ENCODE measurements around the gene PODXL2. TPM values are rescaled to one million over a fixed set of nuclear protein-coding genes. Genes with fewer than 3 reads are reported as not detected.
"Not testable (repeated sequence)": the region's sequence is repeated elsewhere in the genome, so short reads cannot be mapped to it uniquely, and the experiment has no call there.

The PODXL2 gene
- total RNA-seq, 1 experiment from 2014 or later = 26.6 TPM

- Histone ChIP-seq H3K9me3 (ENCODE audit: low read depth, low read length, poor library complexity, severe bottlenecking) (no peaks in the 10 kb centered on the region), H3K36me3 (ENCODE audit: insufficient read depth, low read length, poor library complexity, severe bottlenecking) (no peaks in the 10 kb centered on the region), H3K4me1 (ENCODE audit: insufficient read depth, low read length, poor library complexity, severe bottlenecking) (peaks cover 10% of the 10 kb centered on the region), H3K4me3 (ENCODE audit: low read depth, low read length, poor library complexity, severe bottlenecking) (no peak overlapping the region), H3K27me3 (replicated peaks; ENCODE audit: insufficient read depth, low read depth, low read length, poor library complexity) (no peaks in the 10 kb centered on the region), H3K27ac (ENCODE audit: low read depth, low read length, poor library complexity, severe bottlenecking) (no peak overlapping the region)
- intact Hi-C loops (cut with micrococcal nuclease; ENCODE audit: unreplicated experiment) = no loop called here
- no peak for TF ChIP-seq CTCF (conservative IDR thresholded peaks at IDR 0.05; ENCODE audit: low read depth, low read length)
- BruUV-seq (replicated peaks) = no TSS peak
- ChIA-PET CTCF (no interaction called here), POLR2A (ENCODE audit: low non-redundant PET) (no interaction called here)
- DNase-seq (ENCODE audit: low spot score) = no peak
Measured at GRCh38 chr3:127702151-127702578, 73.2 kb downstream of the PODXL2 start.

- H3K4me1 ChIP-seq (ENCODE audit: insufficient read depth, low read length, poor library complexity, severe bottlenecking); intact Hi-C loops (cut with micrococcal nuclease; ENCODE audit: unreplicated experiment); H3K36me3 ChIP-seq (ENCODE audit: insufficient read depth, low read length, poor library complexity, severe bottlenecking); H3K9me3 ChIP-seq (ENCODE audit: low read depth, low read length, poor library complexity, severe bottlenecking); H3K4me3 ChIP-seq (ENCODE audit: low read depth, low read length, poor library complexity, severe bottlenecking); DNase-seq (ENCODE audit: low spot score); H3K27me3 ChIP-seq (replicated peaks; ENCODE audit: insufficient read depth, low read depth, low read length, poor library complexity); BruUV-seq (replicated peaks); POLR2A ChIA-PET (ENCODE audit: low non-redundant PET); H3K27ac ChIP-seq (ENCODE audit: low read depth, low read length, poor library complexity, severe bottlenecking): not testable (repeated sequence)
- CTCF ChIA-PET = interaction anchor here (0.6 kb wide), 1 partner anchor 8 kb away, joined by 7 read pairs; no protein-coding TSS in a partner anchor
Measured at GRCh38 chr3:127704840-127705239, 75.9 kb downstream of the PODXL2 start.

DNA sequence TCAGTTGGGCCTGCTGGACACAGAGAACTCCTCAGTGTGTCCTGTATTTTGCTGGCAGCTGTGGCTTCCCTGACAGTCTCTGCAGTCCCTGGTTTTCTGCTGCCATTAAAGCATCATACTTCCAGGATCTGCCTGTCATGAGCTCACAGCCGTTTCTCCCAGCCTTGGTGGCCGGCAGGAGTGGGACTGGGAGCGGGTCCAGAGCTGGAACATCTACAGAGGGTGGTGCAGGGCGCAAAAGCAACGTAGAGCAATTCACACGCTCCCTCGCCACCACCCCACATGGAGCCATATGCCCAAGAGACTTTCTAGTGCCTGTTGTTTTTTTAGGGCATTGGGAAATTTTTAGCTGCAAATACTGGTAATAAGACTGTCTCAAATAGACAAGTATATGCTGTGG, 77.3 kb downstream of the PODXL2 start:
- POLR2A ChIA-PET (ENCODE audit: low non-redundant PET) = no interaction called here
- Histone ChIP-seq H3K36me3 (ENCODE audit: insufficient read depth, low read length, poor library complexity, severe bottlenecking) (no peaks in the 10 kb centered on the region), H3K27ac (ENCODE audit: low read depth, low read length, poor library complexity, severe bottlenecking) (no peak overlapping the region), H3K9me3 (ENCODE audit: low read depth, low read length, poor library complexity, severe bottlenecking) (no peaks in the 10 kb centered on the region), H3K4me3 (ENCODE audit: low read depth, low read length, poor library complexity, severe bottlenecking) (no peak overlapping the region), H3K4me1 (ENCODE audit: insufficient read depth, low read length, poor library complexity, severe bottlenecking) (no peaks in the 10 kb centered on the region), H3K27me3 (replicated peaks; ENCODE audit: insufficient read depth, low read depth, low read length, poor library complexity) (no peaks in the 10 kb centered on the region)
- CTCF ChIA-PET = interaction anchor here (0.5 kb wide), 1 partner anchor 258 kb away, joined by 5 read pairs; no protein-coding TSS in a partner anchor
- DNase-seq (ENCODE audit: low spot score) = no peak
- no TSS peak for BruUV-seq (replicated peaks)
- intact Hi-C loops (cut with micrococcal nuclease; ENCODE audit: unreplicated experiment) = no loop called here
- TF ChIP-seq CTCF (conservative IDR thresholded peaks at IDR 0.05; ENCODE audit: low read depth, low read length) = no peak
- no peak for TF ChIP-seq EZH2 (IDR thresholded peaks at IDR 0.05; ENCODE audit: borderline replicate concordance, low read depth, low read length, poor library complexity, severe bottlenecking)

GRCh38 chr3:127706785-127707351, 77.9 kb downstream of the PODXL2 start:
- H3K4me1 ChIP-seq (ENCODE audit: insufficient read depth, low read length, poor library complexity, severe bottlenecking) = no peaks in the 10 kb centered on the region
- no peak overlapping the region for H3K27ac ChIP-seq (ENCODE audit: low read depth, low read length, poor library complexity, severe bottlenecking)
- H3K27me3 ChIP-seq (replicated peaks; ENCODE audit: insufficient read depth, low read depth, low read length, poor library complexity) = no peaks in the 10 kb centered on the region
- H3K36me3 ChIP-seq (ENCODE audit: insufficient read depth, low read length, poor library complexity, severe bottlenecking) = no peaks in the 10 kb centered on the region
- TF ChIP-seq EZH2 (IDR thresholded peaks at IDR 0.05; ENCODE audit: borderline replicate concordance, low read depth, low read length, poor library complexity, severe bottlenecking) = no peak
- TF ChIP-seq CTCF (conservative IDR thresholded peaks at IDR 0.05; ENCODE audit: low read depth, low read length) = no peak
- no peak overlapping the region for H3K4me3 ChIP-seq (ENCODE audit: low read depth, low read length, poor library complexity, severe bottlenecking)
- intact Hi-C loops (cut with micrococcal nuclease; ENCODE audit: unreplicated experiment) = no loop called here
- BruUV-seq (replicated peaks) = no TSS peak
- ChIA-PET CTCF (interaction anchor here (0.5 kb wide), 1 partner anchor 257 kb away, joined by 5 read pairs; no protein-coding TSS in a partner anchor), POLR2A (ENCODE audit: low non-redundant PET) (no interaction called here)
- H3K9me3 ChIP-seq (ENCODE audit: low read depth, low read length, poor library complexity, severe bottlenecking) = no peaks in the 10 kb centered on the region
- no peak for DNase-seq (ENCODE audit: low spot score)

Measured in A673 (cell line).